IMR-90 (cell line): ENCODE results near the gene OPN4. TPM values are rescaled to one million over a fixed set of nuclear protein-coding genes. Genes with fewer than 3 reads are reported as not detected.

Source experiments
- ATAC-seq: fragments of 200-7000 bp; cut with Tn5 transposase; 2 replicates; pipeline ENCODE4 v1.9.1; 2020; ENCODE audit warnings: low read depth, mild to moderate bottlenecking, moderate library complexity
- BruUV-seq: library from RNA; stranded (reverse); fragments of 400-500 nt; replicated peaks from 2 replicates; lab custom pipeline; 2021; lab: Mats Ljungman, UMichigan
- CTCF ChIA-PET: fragments of 300-600 bp; formaldehyde crosslinking; extraction: SDS; loops from one replicate; lab custom pipeline; 2021; ENCODE audit warnings: antibody characterized with exemption; lab: Yijun Ruan, JAX
- POLR2A ChIA-PET: fragments of 300-600 bp; sonication (Branson Sonifier 250); formaldehyde crosslinking; loops from one replicate; lab custom pipeline; 2022; ENCODE audit warnings: antibody characterized with exemption; ENCODE audit not compliant: unreplicated experiment; lab: Charles Lee
- DNase-seq: peaks from one replicate; pipeline ENCODE4 v3.0.0; 2013
- H2AFZ ChIP-seq: replicated peaks from 2 replicates; pipeline ENCODE3; 2013; ENCODE audit warnings: low read length, mild to moderate bottlenecking; ENCODE audit not compliant: poor library complexity
- H2AK5ac ChIP-seq: 2 replicates; pipeline ENCODE4 v1.6.1; 2013; ENCODE audit warnings: low read depth, low read length, inconsistent platforms
- H2AK9ac ChIP-seq: replicated peaks from 2 replicates; pipeline ENCODE3; 2013; ENCODE audit warnings: mild to moderate bottlenecking, low read depth, low read length, moderate library complexity; ENCODE audit not compliant: poor library complexity
- H2BK120ac ChIP-seq: 2 replicates; pipeline ENCODE4 v1.6.1; 2013; ENCODE audit warnings: low read depth, low read length, inconsistent platforms
- H2BK15ac ChIP-seq: 3 replicates; pipeline ENCODE4 v1.6.1; 2013; ENCODE audit warnings: low read depth, low read length, inconsistent platforms
- H2BK20ac ChIP-seq: 2 replicates; pipeline ENCODE4 v1.6.1; 2013; ENCODE audit warnings: low read depth, mild to moderate bottlenecking, inconsistent platforms, low read length, moderate library complexity
- H2BK5ac ChIP-seq: 2 replicates; pipeline ENCODE4 v1.6.1; 2013; ENCODE audit warnings: mild to moderate bottlenecking, low read depth, low read length, inconsistent platforms; ENCODE audit not compliant: poor library complexity, severe bottlenecking
- H3K14ac ChIP-seq: replicated peaks from 2 replicates; pipeline ENCODE4 v1.6.1; 2013; ENCODE audit warnings: low read depth, low read length, inconsistent platforms
- H3K18ac ChIP-seq: 2 replicates; pipeline ENCODE4 v1.6.1; 2013; ENCODE audit warnings: low read depth, low read length, control low read depth
- H3K23ac ChIP-seq: 2 replicates; pipeline ENCODE4 v1.6.1; 2013; ENCODE audit warnings: low read depth, low read length, inconsistent platforms
- H3K27ac ChIP-seq: 2 replicates; pipeline ENCODE4 v1.5.1; 2013; ENCODE audit warnings: mild to moderate bottlenecking, control low read depth, low read length; ENCODE audit not compliant: insufficient read depth
- H3K27me3 ChIP-seq: 2 replicates; pipeline ENCODE4 v1.6.1; 2013; ENCODE audit warnings: low read length; ENCODE audit not compliant: control insufficient read depth, insufficient read depth
- H3K36me3 ChIP-seq: 2 replicates; pipeline ENCODE4 v1.6.1; 2013; ENCODE audit warnings: low read length, mixed read lengths; ENCODE audit not compliant: control insufficient read depth, insufficient read depth
- H3K4ac ChIP-seq: 2 replicates; pipeline ENCODE4 v1.6.1; 2013; ENCODE audit warnings: low read depth, low read length, inconsistent platforms
- H3K4me1 ChIP-seq: 2 replicates; pipeline ENCODE4 v1.6.1; 2013; ENCODE audit warnings: low read length, mixed read lengths; ENCODE audit not compliant: control insufficient read depth, insufficient read depth
- H3K4me2 ChIP-seq: 2 replicates; pipeline ENCODE4 v1.6.1; 2013; ENCODE audit warnings: low read depth, mild to moderate bottlenecking, control low read depth, low read length, moderate library complexity
- H3K4me3 ChIP-seq: 2 replicates; pipeline ENCODE4 v1.5.1; 2013; ENCODE audit warnings: low read depth, mild to moderate bottlenecking, control low read depth, low read length, moderate library complexity; ENCODE audit not compliant: insufficient read depth
- H3K56ac ChIP-seq: 2 replicates; pipeline ENCODE4 v1.6.1; 2013; ENCODE audit warnings: low read length, inconsistent platforms; ENCODE audit not compliant: insufficient read depth; ENCODE audit errors: extremely low read depth
- H3K79me1 ChIP-seq, 2 experiments: 2 replicates each; pipeline ENCODE4 v1.6.1; 2013; ENCODE audit warnings: low read length in 2 of 2, inconsistent platforms in 1 of 2, low read depth in 1 of 2
- H3K9ac ChIP-seq: 2 replicates; pipeline ENCODE4 v1.6.1; 2013; ENCODE audit warnings: low read depth, low read length, control low read depth
- H3K9me1 ChIP-seq: 2 replicates; pipeline ENCODE4 v1.6.1; 2013; ENCODE audit warnings: low read length, inconsistent platforms; ENCODE audit not compliant: insufficient read depth
- H3K9me3 ChIP-seq: 2 replicates; pipeline ENCODE4 v1.6.1; 2013; ENCODE audit warnings: low read length; ENCODE audit not compliant: control insufficient read depth, insufficient read depth
- H4K20me1 ChIP-seq: 2 replicates; pipeline ENCODE4 v1.6.1; 2013; ENCODE audit warnings: low read length, inconsistent platforms; ENCODE audit not compliant: insufficient read depth
- H4K5ac ChIP-seq: 2 replicates; pipeline ENCODE4 v1.6.1; 2013; ENCODE audit warnings: mild to moderate bottlenecking, low read depth, low read length, control low read depth
- H4K8ac ChIP-seq, 2 experiments: 2 replicates each; pipeline ENCODE4 v1.6.1; 2013; ENCODE audit warnings: low read depth in 2 of 2, low read length in 2 of 2, control low read depth in 1 of 2, inconsistent platforms in 1 of 2
- H4K91ac ChIP-seq: 2 replicates; pipeline ENCODE4 v1.6.1; 2013; ENCODE audit warnings: low read depth, low read length, inconsistent platforms; ENCODE audit not compliant: insufficient read depth
- BHLHE40 ChIP-seq: fragments of 150-350 bp; IDR thresholded peaks from 2 replicates; pipeline ENCODE4 v1.6.1; 2016; ENCODE audit warnings: mild to moderate bottlenecking, low read depth, low read length
- CEBPB ChIP-seq: IDR thresholded peaks from 2 replicates; pipeline ENCODE4 v1.6.1; 2012; ENCODE audit warnings: low read depth, low read length, improper control_type of control experiment
- CHD1 ChIP-seq: IDR thresholded peaks from 2 replicates; pipeline ENCODE4 v1.6.1; 2012; ENCODE audit warnings: low read depth, low read length, improper control_type of control experiment
- CTCF ChIP-seq: conservative IDR thresholded peaks from 2 replicates; pipeline ENCODE4 v1.5.1; 2012; ENCODE audit warnings: mild to moderate bottlenecking, low read depth, low read length, improper control_type of control experiment
- ELK1 ChIP-seq: fragments of 150-350 bp; IDR thresholded peaks from 2 replicates; pipeline ENCODE4 v1.6.1; 2016; ENCODE audit warnings: low read depth, mild to moderate bottlenecking, low read length, moderate library complexity, borderline replicate concordance
- FOS ChIP-seq: fragments of 150-350 bp; IDR thresholded peaks from 2 replicates; pipeline ENCODE4 v1.6.1; 2016; ENCODE audit warnings: low read depth, low read length
- MAFK ChIP-seq: IDR thresholded peaks from 2 replicates; pipeline ENCODE4 v1.6.1; 2012; ENCODE audit warnings: low read depth, low read length, improper control_type of control experiment
- MAZ ChIP-seq: IDR thresholded peaks from 2 replicates; pipeline ENCODE4 v1.6.1; 2012; ENCODE audit warnings: low read depth, mild to moderate bottlenecking, low read length, improper control_type of control experiment, moderate library complexity, borderline replicate concordance
- MXI1 ChIP-seq: IDR thresholded peaks from 2 replicates; pipeline ENCODE4 v1.6.1; 2012; ENCODE audit warnings: low read depth, mild to moderate bottlenecking, low read length, moderate library complexity, borderline replicate concordance
- NFE2L2 ChIP-seq: fragments of 150-350 bp; IDR thresholded peaks from 2 replicates; pipeline ENCODE4 v1.6.1; 2016; ENCODE audit warnings: low read depth, mild to moderate bottlenecking, low read length
- POLR2A ChIP-seq: IDR thresholded peaks from 2 replicates; pipeline ENCODE4 v1.6.1; 2012; ENCODE audit warnings: mild to moderate bottlenecking, low read depth, low read length
- RAD21 ChIP-seq: IDR thresholded peaks from 2 replicates; pipeline ENCODE4 v1.6.1; 2012; ENCODE audit warnings: low read length, improper control_type of control experiment
- RCOR1 ChIP-seq: IDR thresholded peaks from 2 replicates; pipeline ENCODE4 v1.6.1; 2012; ENCODE audit warnings: mild to moderate bottlenecking, low read length, improper control_type of control experiment; ENCODE audit not compliant: insufficient replicate concordance
- RFX5 ChIP-seq: IDR thresholded peaks from 2 replicates; pipeline ENCODE4 v1.8.0; 2012; ENCODE audit warnings: low read depth, mild to moderate bottlenecking, low read length, moderate library complexity
- SMC3 ChIP-seq: fragments of 150-350 bp; IDR thresholded peaks from 2 replicates; pipeline ENCODE4 v1.6.1; 2016; ENCODE audit warnings: low read depth, mild to moderate bottlenecking, antibody characterized with exemption, low read length, moderate library complexity
- USF2 ChIP-seq: fragments of 150-350 bp; IDR thresholded peaks from 2 replicates; pipeline ENCODE4 v1.6.1; 2017; ENCODE audit warnings: mild to moderate bottlenecking, antibody characterized with exemption, low read length, low read depth
- WGBS, 2 experiments: methylation state at CpG; one replicate each; pipeline versions ENCODE4 v1.1.5 to v1.1.7; 2013; ENCODE audit warnings: missing lambda C conversion rate in 2 of 2; ENCODE audit not compliant: insufficient read length in 1 of 2; ENCODE audit errors: extremely low coverage in 2 of 2; 5-methylcytosine and 5-hydroxymethylcytosine counted together
- dilution Hi-C: fragments of 300-500 bp; cut with HindIII; formaldehyde crosslinking; loops from one replicate; pipeline ENCODE4 v1.14.3; 2018; ENCODE audit warnings: low sequenced_read_pairs; ENCODE audit not compliant: unreplicated experiment
- in situ Hi-C: fragments of 300-500 bp; cut with MboI; formaldehyde crosslinking; loops from 3 replicates; pipeline ENCODE4 v1.14.3; 2019; ENCODE audit warnings: low sequenced_read_pairs, inconsistent platforms, mixed read lengths
- intact Hi-C: fragments of 100-400 bp; cut with micrococcal nuclease; formaldehyde crosslinking; loops from 2 replicates; pipeline ENCODE4 v1.10.0; 2022
- polyA plus RNA-seq, 3 experiments: library from polyadenylated mRNA; depleted of rRNA; stranded (reverse); fragments of >200 nt; gene quantifications; 2 replicates each; pipeline ENCODE4 v1.2.3, GENCODE V29; 2012; ENCODE audit warnings: low replicate concordance in 1 of 3
- total RNA-seq: library from RNA; depleted of rRNA; stranded (reverse); fragments of >200 nt; gene quantifications from 2 replicates; pipeline ENCODE4 v1.2.3, GENCODE V29; 2012

Gene OPN4
- total and polyA plus RNA-seq, 2 of the 4 experiments (the other 2 are of a cell fraction) = 0.03 TPM; not detected in 1

DNA sequence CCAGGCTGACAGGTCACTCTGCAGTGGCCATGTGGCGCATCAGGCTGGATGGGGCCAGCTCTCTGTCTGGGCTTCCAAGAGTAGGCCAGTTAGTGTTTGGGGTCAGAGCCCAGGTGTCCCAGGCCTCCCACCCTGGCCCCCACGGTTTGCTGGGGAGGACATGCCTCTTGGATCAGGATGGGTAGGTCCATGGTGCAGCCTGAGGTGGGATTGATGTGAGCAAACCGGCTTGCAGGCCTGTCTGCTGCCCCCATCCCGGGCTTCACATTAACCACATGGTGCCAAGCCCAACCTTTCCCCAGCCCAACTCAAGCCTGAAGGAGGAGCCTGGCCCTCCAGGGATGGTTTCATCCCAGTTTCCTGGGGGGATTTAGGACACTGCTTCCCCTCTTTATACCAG lies 53.2 kb downstream of the OPN4 start:
- Histone ChIP-seq H4K91ac (no peak overlapping the region), H3K4me2 (no peak overlapping the region), H2AFZ (no peak overlapping the region), H3K4me1 (peaks cover 10% of the 10 kb centered on the region), H2BK20ac (no peak overlapping the region), H4K20me1 (no peaks in the 10 kb centered on the region), H2BK15ac (no peak overlapping the region), H3K79me1 (peaks cover 0 to 10% of the 10 kb centered on the region in 2 experiments; a peak in 2 of 4 replicates), H4K8ac (no peak overlapping the region), H3K18ac (no peak overlapping the region), H3K9me1 (peaks cover 3% of the 10 kb centered on the region; the same call in 1 of the 2 replicates), H3K14ac (no peak overlapping the region), H3K9me3 (no peaks in the 10 kb centered on the region), H2BK120ac (no peak overlapping the region), H4K5ac (no peak overlapping the region), H2BK5ac (no peak overlapping the region), H3K56ac (no peak overlapping the region), H3K4ac (no peak overlapping the region), H3K27ac (no peak overlapping the region), H2AK9ac (peak overlapping the region; percentile 31), H2AK5ac (no peak overlapping the region), H3K23ac (no peak overlapping the region), H3K9ac (no peak overlapping the region), H3K36me3 (no peaks in the 10 kb centered on the region), H3K27me3 (no peaks in the 10 kb centered on the region), H3K4me3 (no peak overlapping the region)
- TF ChIP-seq POLR2A (no peak), BHLHE40 (no peak), RAD21 (no peak), CEBPB (no peak), SMC3 (no peak), CTCF (no peak), MXI1 (no peak), CHD1 (no peak), RCOR1 (no peak), NFE2L2 (no peak), FOS (no peak), USF2 (no peak), MAZ (no peak), MAFK (no peak), RFX5 (no peak), ELK1 (no peak)
- 100% methylated on average over 1 of the region's 4 CpGs; no CpG with 5 or more reads in 1 of the 2 experiments for WGBS, 2 experiments
- dilution Hi-C loops = no loop called here
- ChIA-PET POLR2A (no interaction called here), CTCF (interaction anchor here (0.8 kb wide), 1 partner anchor 14 kb away, joined by 4 read pairs; no protein-coding TSS in a partner anchor)
- ATAC-seq (no peak), DNase-seq (no peak)
- no TSS peak for BruUV-seq
- in situ Hi-C loops = loop anchor here (5.0 kb wide), 1 partner anchor 190 kb away; no protein-coding TSS in a partner anchor
- intact Hi-C loops = no loop called here
